HepG2 (cell line): ENCODE measurements around the gene TRIM8. TPM values are rescaled to one million over a fixed set of nuclear protein-coding genes. Genes with fewer than 3 reads are reported as not detected.

Experiments used
- ATAC-seq: fragments of 200-7000 bp; cut with Tn5 transposase; 3 replicates; pipeline ENCODE4 v1.9.1; 2020; ENCODE audit warnings: mild to moderate bottlenecking, moderate library complexity
- BruUV-seq: library from RNA; stranded (reverse); fragments of 400-500 nt; replicated peaks from 2 replicates; lab custom pipeline; 2021; lab: Mats Ljungman, UMichigan
- CTCF ChIA-PET: fragments of 300-600 bp; formaldehyde crosslinking; extraction: SDS; loops from one replicate; lab custom pipeline; 2021; ENCODE audit warnings: low total read pairs, inconsistent platforms, low intra/inter-chr PET ratio; lab: Yijun Ruan, JAX
- POLR2A ChIA-PET: fragments of 350-600 bp; sonication (Branson Sonifier 250); formaldehyde crosslinking; loops from one replicate; lab custom pipeline; 2020; ENCODE audit warnings: antibody characterized with exemption, inconsistent platforms; lab: Yijun Ruan, JAX
- DNase-seq: peaks from one replicate; pipeline ENCODE4 v3.0.0-alpha.2; 2015; ENCODE audit warnings: low spot score
- FAIRE-seq: peaks from 3 replicates; lab custom pipeline; 2011; peaks lifted over from hg19 to GRCh38; lab: Jason Lieb, UNC
- H2AFZ ChIP-seq: one replicate; pipeline ENCODE4 v1.6.1; 2011; ENCODE audit warnings: low read length, inconsistent platforms
- H3K27ac ChIP-seq: fragments of 300-600 bp; 3 replicates; pipeline ENCODE4 v1.8.0; 2011; ENCODE audit warnings: mixed run types, mild to moderate bottlenecking, mixed read lengths, low read length, inconsistent platforms; ENCODE audit not compliant: insufficient read depth; ENCODE audit errors: extremely low read length
- H3K27me3 ChIP-seq, 2 experiments: fragments of 200-600 bp in 1 of 2; 2 replicates in 1 of 2; 3 replicates in 1 of 2; pipeline versions ENCODE4 v1.6.0 to v1.8.0; 2011; ENCODE audit warnings: low read length in 2 of 2, mild to moderate bottlenecking in 2 of 2, moderate library complexity in 2 of 2, inconsistent platforms in 1 of 2; ENCODE audit not compliant: insufficient read depth in 2 of 2, control insufficient read depth in 1 of 2
- H3K36me3 ChIP-seq, 2 experiments: fragments of 200-600 bp in 1 of 2; replicated peaks in 1 of 2; 2 replicates in 1 of 2; 3 replicates in 1 of 2; pipeline versions ENCODE4 v1.5.1 to v1.8.0; 2011; ENCODE audit warnings: low read length in 2 of 2, inconsistent platforms in 1 of 2; ENCODE audit not compliant: insufficient read depth in 2 of 2, control insufficient read depth in 1 of 2
- H3K4me1 ChIP-seq: 2 replicates; pipeline ENCODE4 v1.5.1; 2012; ENCODE audit warnings: low read length, inconsistent platforms; ENCODE audit not compliant: insufficient read depth
- H3K4me2 ChIP-seq: 2 replicates; pipeline ENCODE4 v1.6.0; 2011; ENCODE audit warnings: low read depth, low read length, inconsistent platforms
- H3K4me3 ChIP-seq, 3 experiments: fragments of 200-600 bp in 1 of 3; sonication (generic), shearing (Covaris generic) in 1 of 3; replicated peaks in 1 of 3; 2 replicates each; pipeline ENCODE4 v1.5.1; 2011 to 2016; ENCODE audit warnings: low read length in 3 of 3, inconsistent platforms in 2 of 3, low read depth in 2 of 3, mild to moderate bottlenecking in 2 of 3, control low read depth in 1 of 3, mixed read lengths in 1 of 3; ENCODE audit not compliant: insufficient read depth in 1 of 3
- H3K79me2 ChIP-seq: one replicate; pipeline ENCODE4 v1.6.1; 2011; ENCODE audit warnings: low read length, inconsistent platforms; ENCODE audit not compliant: insufficient read depth
- H3K9ac ChIP-seq: 2 replicates; pipeline ENCODE4 v1.6.0; 2011; ENCODE audit warnings: mild to moderate bottlenecking, low read depth, low read length, inconsistent platforms; ENCODE audit not compliant: insufficient read depth
- H3K9me3 ChIP-seq: 2 replicates; pipeline ENCODE4 v1.5.1; 2012; ENCODE audit warnings: mild to moderate bottlenecking, low read length
- H4K20me1 ChIP-seq: 2 replicates; pipeline ENCODE4 v1.6.0; 2011; ENCODE audit warnings: inconsistent platforms, mild to moderate bottlenecking, low read length, moderate library complexity; ENCODE audit not compliant: insufficient read depth
- BHLHE40 ChIP-seq: IDR thresholded peaks from 2 replicates; pipeline ENCODE4 v1.6.1; 2011; ENCODE audit warnings: low read length, improper control_type of control experiment
- CTCF ChIP-seq: sonication (generic); formaldehyde crosslinking; IDR thresholded peaks from 2 replicates; pipeline ENCODE4 v1.5.0; 2020; ENCODE audit warnings: mild to moderate bottlenecking, missing genetic modification reagents, moderate library complexity
- POLR2G ChIP-seq: fragments of 200-400 bp; formaldehyde crosslinking; IDR thresholded peaks from 2 replicates; pipeline ENCODE4 v1.6.1; 2018; ENCODE audit warnings: mild to moderate bottlenecking, low read depth, low read length, moderate library complexity
- ZNF652 ChIP-seq: IDR thresholded peaks from 2 replicates; pipeline ENCODE4 v1.6.1; 2016; ENCODE audit warnings: low read depth, borderline replicate concordance
- WGBS: methylation state at CpG from one replicate; pipeline ENCODE4 v1.1.6; 2017; ENCODE audit warnings: low lambda C conversion rate; 5-methylcytosine and 5-hydroxymethylcytosine counted together
- in situ Hi-C: cut with HindIII; loops from 2 replicates; pipeline ENCODE4 v1.10.0; 2017; ENCODE audit warnings: low pct_unique_long_range_greater_than_20kb; ENCODE audit not compliant: extremely low pct_ligation_motif_present
- intact Hi-C: fragments of 100-400 bp; cut with micrococcal nuclease; formaldehyde crosslinking; loops from one replicate; pipeline ENCODE4 v1.10.0; 2022; ENCODE audit not compliant: unreplicated experiment
- polyA plus RNA-seq, 8 experiments: library from polyadenylated mRNA; depleted of rRNA in 3 of 8; stranded (reverse) in 7 of 8; unstranded in 1 of 8; fragments of >200 nt; fragmentation: Illumina TruSeq in 4 of 8; extraction: Trizol in 4 of 8; gene quantifications; 2 replicates each; pipeline versions ENCODE4 v1.2.1 to v1.2.3, GENCODE V29; 2011 to 2016; ENCODE audit warnings: low read depth in 4 of 8, missing spikeins in 1 of 8, mixed read lengths in 1 of 8; ENCODE audit not compliant: insufficient read depth in 1 of 8
- total RNA-seq, 5 experiments: library from RNA; depleted of rRNA; stranded (reverse); fragments of >200 nt; fragmentation: Illumina TruSeq; extraction: Trizol; gene quantifications; 2 replicates each; pipeline ENCODE4 v1.2.3, GENCODE V29; 2016; ENCODE audit warnings: low read depth in 1 of 5

Gene TRIM8
- total and polyA plus RNA-seq, 2 of the 13 experiments (the other 11 are each of a cell fraction or from before 2014, with no cell fraction given), result 38.9 to 66.5 TPM

DNA sequence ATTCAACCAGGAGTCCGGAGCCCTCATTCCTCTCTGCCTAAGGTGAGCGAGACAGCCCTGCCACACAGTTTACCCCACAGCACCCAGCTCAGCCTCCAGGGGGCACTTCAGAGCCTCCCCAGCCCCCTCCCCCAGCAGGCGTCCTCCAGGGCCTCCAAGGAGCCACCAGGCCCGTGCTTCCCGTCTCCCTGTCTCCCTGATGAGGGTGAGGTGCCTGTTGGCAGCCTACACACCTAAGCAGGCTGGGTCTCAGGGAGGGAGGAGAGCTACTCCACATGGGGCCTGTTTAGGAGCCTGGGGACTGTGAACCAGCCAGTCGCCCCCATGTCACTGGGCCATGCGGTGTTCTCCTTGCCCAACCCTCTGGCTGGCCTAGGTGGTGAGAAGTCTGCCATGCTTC is 28.9 kb upstream of the TRIM8 start (continued):
- peak; percentile 65 for TF ChIP-seq CTCF (CRISPR knock-in tag)

DNA sequence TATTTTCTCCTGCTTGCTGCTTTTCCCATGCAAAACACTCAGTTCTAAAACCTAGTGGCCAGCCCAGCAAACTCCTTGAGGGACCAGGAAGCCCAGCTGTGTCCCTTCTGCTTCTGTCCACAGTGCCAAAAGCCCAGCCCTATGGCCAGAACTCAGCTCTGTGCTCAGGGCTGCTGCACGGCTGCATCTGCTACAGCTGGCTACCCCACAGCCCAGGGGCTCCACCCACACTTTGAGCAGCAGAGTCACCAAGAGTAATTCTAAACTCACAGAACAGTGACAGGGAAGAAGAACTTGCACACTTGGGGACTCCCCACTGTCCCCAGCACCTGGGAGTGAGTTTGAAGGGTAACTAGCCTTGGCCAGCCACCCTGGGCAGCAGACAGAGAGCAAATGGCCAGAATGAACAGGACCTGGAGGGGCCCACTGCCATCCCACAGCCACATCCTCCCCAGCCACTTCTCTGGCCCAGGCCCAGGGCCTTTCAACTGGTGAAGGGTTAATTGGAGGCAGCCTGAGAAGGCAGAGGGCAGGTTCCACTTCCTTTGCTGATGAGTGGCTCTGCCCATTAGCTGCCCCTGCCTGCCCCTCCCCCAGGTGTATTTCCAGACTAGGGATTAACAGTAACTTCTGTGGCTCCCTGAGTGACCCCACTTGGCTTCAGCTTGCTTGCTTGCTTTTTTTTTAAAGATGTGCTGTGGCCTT is 28.1 kb upstream of the TRIM8 start:
- Histone ChIP-seq H3K4me3 (no peak overlapping the region), H3K27me3 (no peaks in the 10 kb centered on the region), H3K9me3 (no peaks in the 10 kb centered on the region), H3K4me1 (peaks cover 17% of the 10 kb centered on the region), H3K36me3 (peaks cover 8 to 24% of the 10 kb centered on the region in 2 experiments; a peak in 4 of 5 replicates), H3K27ac (no peak overlapping the region), H3K9ac (no peak overlapping the region)
- in situ Hi-C loops, result no loop called here
- ChIA-PET POLR2A (interaction anchor here (1.3 to 2.0 kb wide), 4 partner anchors 12 to 26 kb away, joined by 3 to 7 read pairs (median 4); no protein-coding TSS in a partner anchor), CTCF (interaction anchor here (1.4 kb wide), 1 partner anchor 29 kb away, joined by 5 read pairs; no protein-coding TSS in a partner anchor)
- no peak for DNase-seq
- BruUV-seq, result no TSS peak
- no peak for FAIRE-seq
- intact Hi-C loops, result no loop called here
- no peak for ATAC-seq
- TF ChIP-seq ZNF652 (CRISPR knock-in tag) (peak; percentile 59; the same call in 1 of the 2 replicates), POLR2G (no peak), BHLHE40 (no peak)
- TF ChIP-seq, all 625 proteins: peak for 1
- no peak overlapping the region for H3K4me2 ChIP-seq
- no CpG with 5 or more reads among the region's 1 CpG for WGBS
- no peak overlapping the region for H2AFZ ChIP-seq
- H4K20me1 ChIP-seq, result no peaks in the 10 kb centered on the region
- H3K79me2 ChIP-seq, result no peaks in the 10 kb centered on the region
